ENCODE measurements around the gene REEP3.

Gene REEP3

DNA sequence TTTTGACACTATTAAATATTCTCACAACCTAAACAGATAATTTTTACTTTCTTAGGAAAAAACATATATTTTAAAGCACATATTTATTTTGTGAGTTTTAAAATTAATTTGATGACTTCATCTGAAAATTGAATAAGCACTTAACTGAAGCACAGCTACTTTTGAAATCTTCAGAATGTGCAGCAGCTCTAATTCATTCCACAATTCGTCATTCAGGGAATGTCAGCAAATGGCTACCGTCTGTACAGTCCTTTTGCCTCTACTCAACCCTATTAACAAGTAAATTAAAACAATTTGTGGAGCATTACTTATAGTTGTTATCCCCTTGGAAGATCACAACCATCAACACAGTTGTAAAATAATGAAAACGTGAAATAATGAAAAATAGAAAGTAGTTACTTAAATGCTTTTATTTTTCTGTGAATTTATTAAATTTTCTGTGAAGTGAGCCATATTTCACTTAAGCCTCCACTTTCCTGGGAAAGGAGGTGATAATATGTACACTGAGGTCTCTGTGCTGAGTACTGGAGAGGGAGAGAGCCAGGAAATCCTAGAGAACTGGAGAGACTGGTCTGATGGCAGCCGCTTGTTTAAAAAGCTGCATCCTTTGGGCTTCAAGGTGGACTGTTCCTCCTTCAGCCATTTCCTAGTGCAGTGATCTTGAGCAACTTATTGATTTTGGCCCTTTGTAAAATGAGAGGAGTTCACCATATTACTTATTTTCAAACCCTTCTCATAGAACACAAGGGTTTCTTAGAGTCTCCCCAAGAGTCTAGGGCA, 70.6 kb downstream of the REEP3 start:
- no peak for DNase-seq

DNA sequence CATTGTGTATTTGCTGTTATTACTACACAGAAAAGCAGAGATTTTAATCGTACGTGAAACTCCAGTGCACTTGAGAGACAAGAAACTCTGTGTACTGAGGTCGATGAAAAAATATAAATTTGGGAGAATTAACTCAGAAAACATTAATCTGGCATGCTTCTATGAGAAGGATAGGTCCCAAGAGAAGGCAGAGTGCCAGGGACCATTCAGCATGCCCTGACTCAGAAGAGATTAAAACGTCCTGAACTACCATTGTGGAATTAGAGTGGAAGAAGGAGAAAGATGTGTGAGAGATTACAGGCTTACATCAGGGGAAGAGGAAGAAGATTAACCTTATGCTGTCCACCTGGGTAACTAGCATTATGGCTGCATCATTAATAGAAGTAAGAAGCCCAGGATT, 72.4 kb downstream of the REEP3 start:
- no peak for DNase-seq

DNA sequence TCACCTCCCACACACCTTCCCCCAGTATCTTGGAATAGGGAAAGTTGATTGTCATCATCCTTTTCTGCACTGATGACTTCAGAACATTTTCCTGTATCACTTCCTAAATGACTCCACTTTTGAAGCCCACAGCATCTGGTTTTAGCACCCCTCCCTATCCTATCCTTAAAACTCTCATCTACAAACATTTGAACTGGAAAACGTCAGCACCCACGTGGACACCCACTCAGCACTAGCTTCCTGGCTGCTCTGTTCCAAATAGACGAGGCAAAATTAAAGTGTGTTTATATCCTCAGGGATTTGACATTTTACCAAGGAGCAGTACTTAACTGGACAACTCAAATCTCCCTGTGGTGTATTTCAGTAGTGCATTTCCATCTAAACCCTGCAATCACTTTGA, 73.9 kb downstream of the REEP3 start:
- DNase-seq = no peak

DNA sequence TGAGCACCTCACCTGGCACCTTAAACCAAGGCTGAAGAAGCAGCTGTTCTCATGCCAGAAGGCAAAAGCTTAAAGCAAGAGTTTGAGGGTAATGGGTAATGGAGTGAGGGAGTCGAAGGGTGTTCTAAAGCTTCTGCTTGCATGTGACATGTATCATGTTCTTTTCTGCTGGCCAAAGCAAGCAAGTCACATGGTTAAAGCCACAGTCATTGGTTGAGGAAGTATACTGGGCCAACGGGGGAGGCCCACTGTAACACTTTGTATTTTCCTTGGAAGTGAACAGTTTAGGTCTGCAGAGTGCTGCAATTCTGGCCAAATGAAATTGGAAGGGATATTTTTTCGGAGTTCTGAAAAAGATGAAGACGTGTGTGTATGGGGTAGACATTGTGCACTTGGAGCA, 75.7 kb downstream of the REEP3 start:
- no peak for DNase-seq

DNA sequence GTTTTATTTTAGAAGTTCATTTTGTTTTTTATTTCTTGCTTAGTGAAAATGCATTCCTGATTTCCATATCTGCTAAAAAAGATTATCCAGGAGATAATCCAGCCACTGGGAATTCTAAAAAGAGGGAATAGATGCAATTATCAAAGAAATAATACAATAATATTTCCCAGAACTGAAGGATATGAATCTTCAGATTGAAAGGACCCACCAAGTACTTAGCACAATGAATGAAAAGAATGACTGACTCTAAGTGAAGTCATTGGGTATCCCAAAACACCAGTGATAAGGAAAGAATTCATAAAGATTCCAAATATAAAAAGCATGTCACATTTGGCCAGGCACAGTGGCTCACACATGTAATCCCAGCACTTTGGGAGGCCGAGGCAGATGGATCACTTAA, 79.3 kb downstream of the REEP3 start:
- DNase-seq = no peak

DNA sequence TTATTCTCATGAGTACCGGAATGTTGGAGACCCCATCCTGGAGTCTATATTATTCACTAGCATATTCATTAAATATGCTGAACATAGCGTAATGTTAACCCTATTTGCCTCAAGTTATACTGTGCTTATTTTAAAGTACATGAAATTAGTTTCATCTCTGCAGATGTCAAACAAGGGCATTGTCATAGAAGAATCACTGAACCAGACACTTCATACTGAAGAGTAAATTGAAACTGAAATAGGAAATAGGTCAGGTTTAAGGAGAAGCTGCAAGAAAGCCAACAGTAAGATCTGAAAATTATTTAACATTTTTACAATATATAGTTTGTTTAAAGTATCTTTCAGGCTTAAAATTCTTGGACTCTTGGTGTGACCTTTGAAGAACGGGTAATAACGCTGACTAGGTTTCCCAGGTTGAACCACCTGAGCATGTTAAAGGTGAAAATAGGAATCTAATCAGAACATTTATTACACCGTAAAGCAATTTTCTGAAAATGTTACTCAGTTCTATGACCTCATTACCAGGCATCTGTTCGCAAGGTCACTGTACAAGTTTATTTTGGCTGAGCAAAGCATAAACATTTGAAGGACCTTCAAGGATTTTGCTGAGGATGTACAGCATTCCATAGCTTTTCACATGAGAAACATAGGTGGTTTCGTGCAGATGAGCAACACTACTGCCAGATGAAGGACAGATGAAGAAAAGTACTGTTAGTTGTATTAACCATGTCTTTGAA, 82.7 kb downstream of the REEP3 start:
- no peak for DNase-seq

DNA sequence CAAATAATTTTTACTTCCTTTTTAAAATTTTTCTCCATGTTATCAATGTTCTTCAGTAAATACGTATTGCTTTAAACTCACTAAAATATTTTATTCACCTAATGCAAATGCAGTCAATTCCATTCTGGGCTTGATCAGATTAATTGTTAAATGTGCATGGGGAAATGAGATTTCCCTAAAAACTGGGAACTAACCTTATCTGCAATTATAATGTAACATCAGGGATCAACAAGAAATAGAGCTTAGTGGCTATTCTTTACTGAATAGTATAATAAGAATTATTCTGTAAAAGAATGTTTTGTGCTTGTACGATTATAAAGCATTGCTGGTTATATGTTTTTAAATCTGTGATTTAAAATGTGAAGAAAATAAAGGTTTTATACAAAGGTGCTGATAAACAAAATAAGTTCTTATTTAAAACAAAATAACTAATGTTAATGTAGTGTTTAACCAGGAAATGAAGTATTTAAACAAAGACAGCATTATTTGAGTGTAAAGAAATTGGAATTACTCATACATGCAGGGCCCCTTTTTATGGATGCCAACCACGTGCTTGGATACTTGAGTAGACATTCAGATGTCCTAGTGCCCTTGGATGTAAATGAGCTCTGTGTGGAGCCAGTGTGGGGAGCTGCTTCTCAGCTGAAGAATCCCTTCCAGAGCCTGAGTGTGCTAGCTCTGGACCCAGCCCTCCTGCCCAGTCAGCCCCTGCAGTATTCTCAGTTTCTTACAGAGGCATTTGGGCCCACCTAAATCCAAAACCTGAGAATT, 84.2 kb downstream of the REEP3 start:
- DNase-seq = no peak

DNA sequence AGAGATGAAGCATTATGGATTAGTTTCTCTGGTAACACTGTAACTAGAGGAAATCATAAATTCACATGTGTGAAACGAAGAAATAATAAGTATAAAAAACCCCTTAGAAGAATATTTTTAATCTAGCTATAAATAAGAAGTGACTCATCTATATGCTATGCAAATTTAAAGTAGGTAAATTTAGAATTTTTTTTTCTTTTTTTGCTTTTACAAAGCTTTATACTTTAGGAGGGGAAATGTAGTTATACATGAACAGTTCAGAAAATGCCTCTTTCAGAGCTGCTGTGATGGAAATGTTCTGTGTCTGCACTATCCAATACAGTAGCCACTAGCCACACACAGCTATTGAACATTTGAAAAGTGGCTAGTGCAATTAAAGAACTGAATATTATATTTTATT, 87.3 kb downstream of the REEP3 start:
- DNase-seq = no peak

DNA sequence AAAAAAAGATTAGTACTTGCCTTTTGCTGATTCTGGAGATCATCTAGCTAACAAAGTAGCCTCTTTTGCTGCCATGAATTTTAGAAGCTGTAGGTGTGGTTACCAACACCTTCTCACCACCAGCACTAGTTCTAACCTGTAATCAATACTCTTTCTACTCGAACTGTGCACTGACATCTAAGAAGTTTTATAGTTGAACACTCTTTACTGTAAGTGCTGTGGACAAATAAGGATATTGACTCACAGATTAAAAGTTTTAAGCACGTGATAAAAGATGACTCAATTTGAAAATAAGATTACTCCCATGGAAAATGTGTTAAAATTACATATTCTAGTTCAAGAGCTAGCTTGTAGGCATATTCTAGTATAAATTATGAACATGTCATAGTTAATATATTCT, 89.9 kb downstream of the REEP3 start:
- DNase-seq = no peak

DNA sequence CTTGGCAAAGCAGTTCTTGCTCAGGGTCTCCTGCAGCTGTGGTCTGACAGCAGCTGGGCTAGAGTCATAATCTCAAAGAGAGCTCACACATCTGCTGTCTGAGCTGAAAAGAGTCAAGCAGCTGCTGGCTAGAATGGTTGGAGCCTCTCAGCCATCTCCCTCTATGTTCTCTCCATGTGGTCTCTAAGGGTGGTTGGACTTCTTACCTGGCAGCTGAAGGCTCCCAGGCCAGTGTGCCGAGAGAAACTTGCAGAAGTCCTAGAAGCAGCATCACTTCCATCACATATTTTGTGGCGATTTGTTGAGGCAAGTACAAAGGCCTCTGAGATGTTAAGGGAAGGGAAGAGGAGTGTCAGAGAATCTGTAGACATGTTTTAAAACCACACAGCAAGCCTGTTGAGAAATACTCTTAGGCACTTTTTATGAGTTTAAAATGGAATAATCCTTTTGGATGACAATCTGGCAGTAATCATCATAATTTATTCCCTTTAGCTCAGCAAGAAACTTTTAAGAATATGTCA, 93.2 kb downstream of the REEP3 start:
- DNase-seq = no peak

DNA sequence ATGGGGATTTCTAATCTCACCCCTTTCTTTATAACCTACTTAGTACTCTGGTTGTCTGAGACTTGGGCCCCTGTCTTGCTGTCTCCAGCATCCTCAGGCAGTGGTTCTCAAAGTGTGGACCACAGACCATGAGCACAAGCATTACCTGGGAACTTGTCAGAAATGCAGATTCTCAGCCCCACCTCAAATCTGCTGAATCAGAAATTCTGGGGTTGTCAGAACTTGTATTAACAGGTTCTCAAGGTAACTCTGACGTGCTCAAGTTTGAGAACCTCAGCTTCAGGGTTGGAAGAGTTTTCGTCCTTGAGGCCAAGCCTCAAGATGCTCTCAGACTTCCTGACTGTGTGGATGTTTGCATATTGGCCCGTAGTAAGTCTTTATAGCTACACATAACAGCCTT, 97.4 kb downstream of the REEP3 start:
- no peak for DNase-seq

DNA sequence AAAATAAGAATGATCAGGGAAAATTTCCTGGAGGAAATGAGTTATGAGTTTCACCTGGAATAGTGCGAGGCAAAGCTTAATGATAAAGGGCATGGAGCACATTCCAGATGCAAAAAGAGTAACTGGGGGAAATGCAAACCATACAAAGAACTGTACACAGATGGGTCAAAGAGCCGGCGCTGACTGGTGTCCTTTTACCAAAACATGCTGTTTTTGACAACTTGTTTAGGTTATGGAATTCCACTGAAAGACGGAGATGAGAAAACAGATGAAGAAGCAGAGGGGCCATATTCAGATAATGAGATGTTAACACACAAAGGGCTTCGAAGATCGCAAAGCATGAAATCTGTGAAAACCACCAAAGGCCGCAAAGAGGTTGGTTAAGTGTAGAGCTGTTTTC, 98.2 kb downstream of the REEP3 start:
- DNase-seq = no peak

DNA sequence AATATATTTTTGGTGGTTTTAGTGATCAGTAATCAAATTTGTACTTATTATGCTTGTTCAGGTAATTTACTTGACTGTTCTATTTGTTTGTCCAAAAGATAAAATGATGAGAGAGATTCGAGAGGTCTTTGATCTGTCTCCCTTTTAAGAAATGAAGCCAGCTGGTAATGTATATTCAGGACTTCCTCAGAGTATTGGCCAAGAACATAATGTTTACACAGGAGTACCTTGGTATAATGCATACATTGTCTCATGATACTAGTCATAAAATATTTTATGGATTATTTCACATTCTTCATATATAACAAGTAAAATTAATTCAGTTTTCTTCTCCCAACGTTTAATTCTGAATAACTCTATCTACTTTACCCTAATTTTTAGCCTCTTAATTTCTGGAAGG, 100.9 kb downstream of the REEP3 start:
- DNase-seq = no peak

DNA sequence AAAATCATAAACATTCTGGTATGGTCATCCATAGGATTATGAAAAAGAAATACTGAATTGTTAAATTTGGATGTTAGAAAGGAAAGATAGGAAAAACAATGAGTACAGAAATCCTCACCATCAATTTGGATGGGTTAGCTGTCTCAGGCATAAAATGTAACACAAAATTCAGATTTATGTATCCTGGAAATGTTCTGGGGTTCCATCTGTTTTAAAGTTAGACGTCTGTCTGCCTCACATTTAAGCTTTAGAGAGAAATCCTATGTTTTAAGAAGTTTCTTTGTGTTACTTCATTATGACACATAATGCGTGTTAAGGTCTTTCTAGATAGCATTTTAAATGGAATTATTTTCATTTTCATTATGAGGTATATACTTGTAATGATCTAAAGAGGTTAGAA, 103.5 kb downstream of the REEP3 start:
- DNase-seq = no peak

DNA sequence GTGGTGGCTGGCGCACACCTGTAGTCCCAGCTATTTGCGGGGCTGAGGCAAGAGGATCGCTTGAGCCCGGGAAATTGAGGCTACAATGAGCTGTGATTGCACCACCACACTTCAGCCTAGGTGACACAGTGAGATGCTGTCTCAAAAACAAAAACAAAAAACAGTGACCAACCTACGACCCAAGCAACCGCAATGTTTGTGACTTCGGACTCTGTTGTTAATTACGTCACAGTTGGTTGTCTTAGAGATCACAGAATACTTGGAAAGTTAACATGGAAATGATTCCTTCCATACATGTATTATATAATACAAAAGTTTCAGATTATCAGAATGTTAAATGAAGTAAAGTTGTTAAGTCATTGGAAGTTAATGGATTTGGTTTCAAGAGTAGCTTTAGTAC, 106.2 kb downstream of the REEP3 start:
- DNase-seq = no peak

DNA sequence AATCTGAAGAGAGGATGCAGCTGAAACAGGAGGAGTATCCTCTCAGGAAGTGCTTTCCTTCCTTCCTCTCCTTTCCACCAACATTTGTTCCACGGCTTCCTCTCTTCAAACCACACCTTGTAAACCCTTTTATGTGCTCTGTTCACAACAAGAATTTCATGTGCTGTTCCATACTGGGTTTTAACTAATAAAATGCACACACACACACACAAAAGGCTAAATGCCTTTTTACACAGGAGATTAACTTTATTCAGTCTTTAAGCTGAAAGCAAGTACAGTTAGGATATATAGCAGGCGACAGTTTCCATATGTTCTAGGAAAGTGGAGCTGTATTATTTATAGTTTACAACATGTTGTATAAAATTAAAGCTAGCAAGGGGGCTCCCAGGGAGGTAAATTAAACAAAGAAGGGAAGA, 106.7 kb downstream of the REEP3 start:
- DNase-seq = no peak

DNA sequence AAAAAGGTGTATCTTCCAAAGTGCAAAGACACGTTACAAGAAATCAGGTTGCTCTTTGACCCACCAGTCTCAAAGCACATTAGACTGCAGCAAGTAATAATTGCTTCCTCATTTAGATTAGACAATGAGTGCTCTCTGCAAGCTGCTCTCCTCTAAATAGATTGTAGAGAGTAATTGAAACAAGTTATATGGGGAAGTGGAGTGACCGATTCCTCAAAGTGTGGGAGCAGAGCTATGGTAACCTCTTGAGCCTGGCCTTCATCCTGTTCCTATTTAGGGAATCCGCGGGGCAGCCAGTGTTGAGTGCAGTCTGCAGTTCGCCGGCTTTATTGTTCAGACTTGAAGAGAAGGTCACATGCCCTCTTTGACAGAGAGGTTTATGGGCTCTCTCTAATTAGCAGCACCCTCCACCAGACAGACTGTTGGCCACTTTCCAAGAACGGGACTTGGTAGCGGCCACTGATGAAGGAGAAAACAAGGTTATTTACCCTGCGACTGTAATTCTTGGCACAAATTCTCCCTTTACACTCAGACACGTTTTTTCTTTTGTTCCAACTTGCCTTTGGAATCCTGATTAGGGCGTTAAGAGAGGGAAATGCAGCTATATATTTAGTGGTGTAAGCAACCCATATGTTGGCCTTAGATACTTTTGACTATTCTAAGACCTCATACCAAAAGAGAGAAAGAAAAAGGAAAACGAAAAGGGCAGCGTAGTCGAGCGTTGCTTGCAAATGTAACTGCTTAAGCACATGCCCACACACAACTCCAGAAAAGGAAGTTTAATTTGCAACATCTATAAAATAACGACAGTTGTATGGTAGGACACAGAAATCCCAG, 107.5 kb downstream of the REEP3 start:
- peak in 1 of 2 donors; percentile 4 for DNase-seq

DNA sequence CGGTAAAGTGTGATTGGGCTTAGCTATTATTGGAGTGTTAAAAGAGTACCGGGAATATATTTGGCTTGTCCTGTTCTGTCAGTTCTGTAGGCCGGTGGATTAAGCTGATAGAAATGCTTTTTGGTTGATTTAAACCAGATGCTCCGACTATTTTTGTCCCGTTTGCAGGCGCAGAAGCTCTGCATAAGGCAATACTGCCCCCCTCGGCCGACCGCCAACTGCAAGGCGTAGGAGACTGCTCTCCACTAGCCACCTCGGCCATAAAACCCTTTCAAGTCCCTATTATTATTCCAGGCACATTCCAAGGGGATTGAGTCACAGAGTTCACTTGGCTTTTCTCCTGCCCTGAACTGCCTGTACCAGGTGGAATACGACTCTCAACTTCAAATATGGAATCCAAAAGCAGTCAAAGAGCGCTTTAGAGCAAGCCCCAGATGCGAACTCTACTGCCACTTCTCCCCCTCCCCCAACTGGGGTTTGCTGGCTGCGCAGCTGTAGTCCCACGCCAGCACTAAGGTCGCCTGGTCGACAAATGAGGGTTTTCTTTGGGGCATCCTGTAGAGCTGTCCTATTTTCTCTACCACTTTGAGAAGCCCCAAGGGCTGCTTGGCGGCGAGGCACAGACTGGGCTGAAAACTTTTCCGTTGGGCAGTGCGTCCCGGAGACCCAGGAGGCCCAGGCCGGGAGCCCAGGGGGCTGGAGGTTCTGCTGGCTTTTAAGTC, 108.3 kb downstream of the REEP3 start:
- DNase-seq = peak; percentile 78 to 79

DNA sequence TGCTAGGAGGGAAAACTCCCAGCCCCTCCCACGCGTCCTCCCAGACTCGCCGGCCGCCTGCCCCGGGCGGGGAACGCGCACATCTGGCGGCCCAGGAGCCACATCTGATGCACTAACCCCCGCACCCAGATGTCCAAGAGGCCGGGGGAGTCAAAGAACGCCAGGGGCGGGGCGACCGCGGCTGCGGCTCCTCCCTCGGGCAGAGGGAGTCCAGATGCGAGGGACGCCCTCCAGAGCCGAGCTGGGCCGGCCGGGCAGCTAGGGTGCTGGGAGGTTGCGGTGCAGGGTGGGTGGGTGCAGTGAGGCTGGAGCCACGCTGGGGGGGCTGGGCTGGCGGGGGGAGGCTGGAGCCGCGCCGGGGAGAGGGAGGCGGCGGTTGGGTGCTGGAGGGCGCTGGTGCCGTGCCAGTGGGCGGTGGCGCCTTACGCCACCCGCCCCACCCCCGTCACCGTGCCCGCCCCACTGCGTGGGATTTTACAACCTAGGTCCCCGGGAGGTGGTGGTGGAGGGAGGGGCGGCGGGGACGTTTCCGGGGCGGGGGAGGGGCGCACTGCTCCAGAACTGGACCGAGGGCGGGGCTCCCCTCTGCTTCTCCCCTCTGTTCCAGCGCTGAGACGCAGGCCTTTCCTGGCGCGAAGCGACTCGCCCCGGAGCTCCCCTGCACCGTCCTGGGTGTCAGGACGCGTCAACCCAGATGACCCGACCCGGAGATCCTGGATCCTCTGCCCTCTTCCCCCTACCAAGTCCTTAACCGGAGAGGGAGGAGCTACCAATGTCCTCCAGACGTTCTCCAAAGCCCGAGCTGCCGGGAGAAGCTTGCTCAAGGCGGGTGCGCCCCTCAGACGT, 109.1 kb downstream of the REEP3 start:
- peak; percentile 82 to 88 for DNase-seq

DNA sequence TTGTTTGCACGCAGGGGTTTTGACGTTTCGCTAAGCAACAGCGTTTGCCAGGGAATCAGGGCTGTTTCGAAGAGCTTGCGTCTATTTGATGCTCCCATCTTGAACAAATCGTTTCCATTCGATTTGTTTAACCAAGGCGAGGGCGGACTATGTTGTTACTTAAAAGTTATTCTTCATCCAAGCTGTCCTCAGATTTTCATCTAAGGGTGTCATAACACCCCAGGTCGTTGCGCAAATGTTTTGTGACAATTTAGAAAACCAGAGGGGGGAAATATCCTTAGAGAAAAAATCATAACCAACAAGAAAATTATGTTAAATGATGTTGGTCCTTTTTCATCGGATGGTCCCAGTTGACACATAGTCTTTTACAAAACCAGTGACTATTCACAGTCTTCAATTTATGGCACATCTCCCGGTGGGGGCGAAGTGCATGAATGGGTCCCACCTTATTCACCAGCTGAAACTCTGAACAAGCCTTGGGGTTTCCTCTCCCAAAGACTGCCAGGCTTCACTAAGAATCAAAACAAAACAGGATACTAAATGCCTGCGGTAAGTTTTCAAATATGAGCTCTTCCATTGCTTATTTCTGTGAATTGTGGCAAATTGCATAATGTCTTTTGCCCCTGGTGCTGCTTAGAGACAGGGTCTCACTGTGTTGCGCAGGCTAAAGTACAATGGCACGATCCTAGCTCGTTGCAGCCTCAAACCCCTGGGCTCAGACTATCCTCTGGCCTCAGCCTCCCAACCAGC, 109.9 kb downstream of the REEP3 start:
- DNase-seq = no peak
